ENCODE results near the gene ZBTB4. TPM values are rescaled to one million over a fixed set of nuclear protein-coding genes. Genes with fewer than 3 reads are reported as not detected.

Gene ZBTB4
- total and polyA plus RNA-seq, 9 of the 15 experiments (the other 6 are each of a cell fraction or from before 2014, with no cell fraction given): 0.92 to 6.9 (median 3.3) TPM

DNA sequence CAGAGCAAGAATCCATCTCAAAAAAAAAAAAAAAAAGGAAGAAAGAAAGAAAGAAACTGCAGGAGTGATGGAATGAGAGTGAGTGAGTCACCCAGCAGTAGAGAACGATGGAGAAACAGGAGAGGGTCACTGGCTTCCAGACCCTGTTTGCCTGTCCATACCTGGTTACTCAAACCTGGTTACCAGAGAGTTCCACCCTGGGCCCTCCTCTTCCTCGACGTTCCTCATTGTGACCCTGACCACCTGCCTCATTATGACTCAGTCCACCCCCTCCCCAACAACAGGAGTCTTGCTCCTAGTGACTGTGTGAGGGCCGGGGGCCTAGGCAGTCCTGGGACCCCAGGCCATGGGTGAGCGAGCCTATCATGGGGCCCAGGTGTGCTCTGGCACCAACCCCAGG is 50.9 kb downstream of the ZBTB4 start, which contains the start of gene SPEM3:
TSS of gene SPEM3 (plus strand) at position 301 of the 400 bp plus-strand sequence. CDS start at position 347, 46 bp downstream.
- peaks cover 0 to 14% of the 10 kb centered on the region in 2 experiments; a peak in 2 of 5 replicates for H3K4me1 ChIP-seq (replicated peaks in 1 of 2; ENCODE audit: control insufficient read depth in 2 of 2, insufficient read depth in 2 of 2, low read length in 2 of 2)
- H3K4me3 ChIP-seq: no peak within 1 kb of the TSS
- H3K27me3 ChIP-seq (ENCODE audit: control insufficient read depth in 2 of 2, insufficient read depth in 2 of 2, low read length in 2 of 2): no peaks in the 10 kb centered on the region
- POLR2A ChIA-PET: interaction anchor here (0.6 kb wide), 1 partner anchor 221 kb away, joined by 4 read pairs; no protein-coding TSS in a partner anchor
- H3K36me3 ChIP-seq (ENCODE audit: control insufficient read depth, insufficient read depth, low read length): no peaks in the 10 kb centered on the region
- no TSS peak for BruUV-seq (replicated peaks)
- no peaks in the 10 kb centered on the region for H4K20me1 ChIP-seq (replicated peaks; ENCODE audit: control insufficient read depth, insufficient read depth, low read length)
- 0% methylated on average over 3 of the region's 5 CpGs for WGBS (ENCODE audit: insufficient coverage, low coverage, missing lambda C conversion rate)
- intact Hi-C loops (cut with micrococcal nuclease) (no loop called here), in situ Hi-C loops (cut with MboI) (no loop called here)
- H3K27ac ChIP-seq (ENCODE audit: extremely low read depth, low read depth, low read length): no peak within 1 kb of the TSS
- TF ChIP-seq ZNF551 (CRISPR knock-in tag; IDR thresholded peaks at IDR 0.05) (no peak), ZNF507 (tag; conservative IDR thresholded peaks at IDR 0.05) (no peak), MCM5 (IDR thresholded peaks at IDR 0.05; ENCODE audit: low read depth) (no peak)
- CTCF ChIA-PET (ENCODE audit: low intra/inter-chr PET ratio): no interaction called here
- no peaks in the 10 kb centered on the region for H3K79me2 ChIP-seq (ENCODE audit: control insufficient read depth, insufficient read depth, low read length)
- H3K9me3 ChIP-seq (replicated peaks; ENCODE audit: control insufficient read depth, insufficient read depth, low read depth, low read length): no peaks in the 10 kb centered on the region
- H3K9me1 ChIP-seq (ENCODE audit: control insufficient read depth, insufficient read depth, low read length): no peaks in the 10 kb centered on the region
- H2AFZ ChIP-seq (ENCODE audit: low read depth, low read length): no peak within 1 kb of the TSS
- H3K4me2 ChIP-seq (ENCODE audit: insufficient read depth, low read length): no peak within 1 kb of the TSS
- no peak for ATAC-seq
- DNase-seq (ENCODE audit: extremely low read depth in 1 of 4, low spot score in 3 of 4): no peak
- FAIRE-seq: no peak
- no peak within 1 kb of the TSS for H3K9ac ChIP-seq (ENCODE audit: insufficient read depth in 1 of 2, low read depth in 2 of 2, low read length in 2 of 2)

DNA sequence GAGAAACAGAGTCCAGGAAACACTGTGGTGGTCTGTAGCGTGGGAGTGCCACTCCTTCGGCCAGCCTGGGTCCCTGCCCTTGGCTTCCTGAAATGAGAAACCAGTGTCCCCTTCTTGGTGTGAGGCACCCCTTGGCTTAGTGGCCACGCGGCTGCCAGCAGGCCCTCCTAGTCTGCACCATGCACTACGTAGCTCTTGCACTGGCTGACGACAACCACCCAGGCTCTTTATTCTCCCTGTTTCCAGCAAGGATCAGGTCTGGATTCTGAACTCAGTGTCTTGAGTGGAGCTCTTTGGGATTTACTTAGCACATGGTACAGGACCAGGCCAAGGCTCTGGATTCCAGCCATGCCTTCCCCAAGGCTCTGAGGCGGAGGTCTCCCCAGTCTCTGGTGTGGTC is 51.9 kb downstream of the ZBTB4 start:
- CTCF ChIA-PET (ENCODE audit: low intra/inter-chr PET ratio): no interaction called here
- in situ Hi-C loops (cut with MboI): no loop called here
- TF ChIP-seq CHD1 (IDR thresholded peaks at IDR 0.05; ENCODE audit: low read length) (no peak), RERE (CRISPR knock-in tag; IDR thresholded peaks at IDR 0.05; ENCODE audit: borderline replicate concordance) (no peak), STAG1 (CRISPR knock-in tag; IDR thresholded peaks at IDR 0.05; ENCODE audit: borderline replicate concordance) (no peak)
- TF ChIP-seq, protein P1, sequence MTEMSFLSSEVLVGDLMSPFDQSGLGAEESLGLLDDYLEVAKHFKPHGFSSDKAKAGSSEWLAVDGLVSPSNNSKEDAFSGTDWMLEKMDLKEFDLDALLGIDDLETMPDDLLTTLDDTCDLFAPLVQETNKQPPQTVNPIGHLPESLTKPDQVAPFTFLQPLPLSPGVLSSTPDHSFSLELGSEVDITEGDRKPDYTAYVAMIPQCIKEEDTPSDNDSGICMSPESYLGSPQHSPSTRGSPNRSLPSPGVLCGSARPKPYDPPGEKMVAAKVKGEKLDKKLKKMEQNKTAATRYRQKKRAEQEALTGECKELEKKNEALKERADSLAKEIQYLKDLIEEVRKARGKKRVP (CRISPR knock-in tag; IDR thresholded peaks at IDR 0.05): no peak
- TF ChIP-seq, protein P2, sequence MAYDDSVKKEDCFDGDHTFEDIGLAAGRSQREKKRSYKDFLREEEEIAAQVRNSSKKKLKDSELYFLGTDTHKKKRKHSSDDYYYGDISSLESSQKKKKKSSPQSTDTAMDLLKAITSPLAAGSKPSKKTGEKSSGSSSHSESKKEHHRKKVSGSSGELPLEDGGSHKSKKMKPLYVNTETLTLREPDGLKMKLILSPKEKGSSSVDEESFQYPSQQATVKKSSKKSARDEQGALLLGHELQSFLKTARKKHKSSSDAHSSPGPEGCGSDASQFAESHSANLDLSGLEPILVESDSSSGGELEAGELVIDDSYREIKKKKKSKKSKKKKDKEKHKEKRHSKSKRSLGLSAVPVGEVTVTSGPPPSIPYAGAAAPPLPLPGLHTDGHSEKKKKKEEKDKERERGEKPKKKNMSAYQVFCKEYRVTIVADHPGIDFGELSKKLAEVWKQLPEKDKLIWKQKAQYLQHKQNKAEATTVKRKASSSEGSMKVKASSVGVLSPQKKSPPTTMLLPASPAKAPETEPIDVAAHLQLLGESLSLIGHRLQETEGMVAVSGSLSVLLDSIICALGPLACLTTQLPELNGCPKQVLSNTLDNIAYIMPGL (CRISPR knock-in tag; IDR thresholded peaks at IDR 0.05): no peak

More for the DNA sequence above, 51.9 kb downstream of the ZBTB4 start:
- Histone ChIP-seq H3K9me1 (ENCODE audit: control insufficient read depth, insufficient read depth, low read length) (no peaks in the 10 kb centered on the region), H3K9ac (ENCODE audit: insufficient read depth in 1 of 2, low read depth in 2 of 2, low read length in 2 of 2) (no peak overlapping the region), H3K27ac (ENCODE audit: extremely low read depth, low read depth, low read length) (no peak overlapping the region), H3K79me2 (ENCODE audit: control insufficient read depth, insufficient read depth, low read length) (no peaks in the 10 kb centered on the region), H3K4me2 (ENCODE audit: insufficient read depth, low read length) (no peak overlapping the region), H3K4me3 (no peak overlapping the region), H3K36me3 (ENCODE audit: control insufficient read depth, insufficient read depth, low read length) (no peaks in the 10 kb centered on the region), H3K4me1 (replicated peaks in 1 of 2; ENCODE audit: control insufficient read depth in 2 of 2, insufficient read depth in 2 of 2, low read length in 2 of 2) (peaks cover 0 to 14% of the 10 kb centered on the region in 2 experiments; a peak in 2 of 5 replicates), H3K9me3 (replicated peaks; ENCODE audit: control insufficient read depth, insufficient read depth, low read depth, low read length) (no peaks in the 10 kb centered on the region), H3K27me3 (ENCODE audit: control insufficient read depth in 2 of 2, insufficient read depth in 2 of 2, low read length in 2 of 2) (no peaks in the 10 kb centered on the region), H4K20me1 (replicated peaks; ENCODE audit: control insufficient read depth, insufficient read depth, low read length) (no peaks in the 10 kb centered on the region), H2AFZ (ENCODE audit: low read depth, low read length) (no peak overlapping the region)
- BruUV-seq (replicated peaks): no TSS peak
- POLR2A ChIA-PET: no interaction called here
- no peak for DNase-seq (ENCODE audit: extremely low read depth in 1 of 4, low spot score in 3 of 4)
- FAIRE-seq: no peak
- WGBS (ENCODE audit: insufficient coverage, low coverage, missing lambda C conversion rate): 45% methylated on average over 3 of the region's 7 CpGs
- ATAC-seq: no peak
- intact Hi-C loops (cut with micrococcal nuclease): no loop called here
